B cell (primary cell): Measurements from ENCODE around the gene CRISPLD2. TPM values are rescaled to one million over a fixed set of nuclear protein-coding genes. Genes with fewer than 3 reads are reported as not detected.

ENCODE experiments used
- ATAC-seq: fragments of 200-7000 bp; cut with Tn5 transposase; one replicate; pipeline ENCODE4 v1.10.0; 2021; ENCODE audit warnings: low read depth, mild to moderate bottlenecking, moderate number of reproducible peaks, moderate library complexity
- CTCF ChIA-PET: fragments of 350-600 bp; sonication (Branson Sonifier 250); formaldehyde crosslinking; loops from one replicate; lab custom pipeline; 2021; ENCODE audit warnings: antibody characterized with exemption, inconsistent platforms; lab: Charles Lee
- POLR2A ChIA-PET: fragments of 350-600 bp; sonication (Branson Sonifier 250); formaldehyde crosslinking; loops from one replicate; lab custom pipeline; 2021; ENCODE audit warnings: antibody characterized with exemption; lab: Charles Lee
- DNase-seq: peaks from one replicate; pipeline ENCODE4 v3.0.0; 2013
- H2AFZ ChIP-seq: 2 replicates; pipeline ENCODE4 v1.6.1; 2012; ENCODE audit warnings: mild to moderate bottlenecking, low read depth, low read length; ENCODE audit not compliant: insufficient read depth, poor library complexity, severe bottlenecking
- H3K27ac ChIP-seq, 2 donors: 1 replicate in 1 of 2; 2 replicates in 1 of 2; pipeline ENCODE4 v1.5.1; 2012 to 2013; ENCODE audit warnings: low read length in 2 of 2, mild to moderate bottlenecking in 2 of 2, moderate library complexity in 1 of 2
- H3K27me3 ChIP-seq, 4 experiments: fragments of 200-600 bp in 1 of 4; sonication (generic) in 1 of 4; replicated peaks in 1 of 4; 1 replicate in 2 of 4; 2 replicates in 2 of 4; pipeline versions ENCODE4 v1.6.1 to v1.7.0; 2013 to 2016; ENCODE audit warnings: low read length in 3 of 4, mild to moderate bottlenecking in 2 of 4, mixed read lengths in 1 of 4, moderate library complexity in 1 of 4; ENCODE audit not compliant: insufficient read depth in 4 of 4, control insufficient read depth in 3 of 4; ENCODE audit errors: control extremely low read depth in 1 of 4
- H3K36me3 ChIP-seq, 2 experiments: replicated peaks in 1 of 2; 1 replicate in 1 of 2; 2 replicates in 1 of 2; pipeline versions ENCODE4 v1.6.1 to v1.7.1; 2013; ENCODE audit warnings: low read length in 1 of 2; ENCODE audit not compliant: insufficient read depth in 2 of 2, control insufficient read depth in 1 of 2; ENCODE audit errors: control extremely low read depth in 1 of 2, extremely low read depth in 1 of 2
- H3K4me1 ChIP-seq, 2 donors: fragments of 200-600 bp in 1 of 2; sonication (generic) in 1 of 2; 1 replicate in 1 of 2; 2 replicates in 1 of 2; pipeline versions ENCODE4 v1.5.1 to v1.6.1; 2013 to 2017; ENCODE audit warnings: low read length in 2 of 2; ENCODE audit not compliant: control insufficient read depth in 2 of 2, insufficient read depth in 2 of 2
- H3K4me2 ChIP-seq: replicated peaks from 2 replicates; pipeline ENCODE3; 2012; ENCODE audit warnings: mild to moderate bottlenecking, low read depth, low read length; ENCODE audit not compliant: poor library complexity, severe bottlenecking
- H3K4me3 ChIP-seq, 5 experiments: fragments of 200-600 bp in 1 of 5; sonication (generic) in 1 of 5; 1 replicate in 3 of 5; 2 replicates in 2 of 5; pipeline versions ENCODE4 v1.5.1 to v1.7.0; 2011 to 2016; ENCODE audit warnings: low read length in 4 of 5, mild to moderate bottlenecking in 4 of 5, low read depth in 2 of 5, control low read depth in 1 of 5, moderate library complexity in 1 of 5; ENCODE audit not compliant: insufficient read depth in 1 of 5; ENCODE audit errors: control extremely low read depth in 1 of 5, extremely low read depth in 1 of 5
- H3K79me2 ChIP-seq: fragments of 200-600 bp; sonication (generic); one replicate; pipeline ENCODE4 v1.6.0; 2016; ENCODE audit warnings: low read length; ENCODE audit not compliant: control insufficient read depth, insufficient read depth
- H3K9ac ChIP-seq: fragments of 200-600 bp; sonication (generic); 2 replicates; pipeline ENCODE4 v1.6.1; 2017; ENCODE audit warnings: mild to moderate bottlenecking, low read length, moderate library complexity
- H3K9me3 ChIP-seq, 3 donors: one replicate each; pipeline versions ENCODE4 v1.6.1 to v1.7.1; 2013; ENCODE audit warnings: low read length in 2 of 3; ENCODE audit not compliant: control insufficient read depth in 2 of 3, insufficient read depth in 1 of 3; ENCODE audit errors: control extremely low read depth in 1 of 3
- H4K20me1 ChIP-seq: 2 replicates; pipeline ENCODE4 v1.6.0; 2012; ENCODE audit warnings: mild to moderate bottlenecking, low read length; ENCODE audit not compliant: insufficient read depth, control insufficient read depth, poor library complexity, severe bottlenecking
- H3K27ac Mint-ChIP-seq: one replicate; pipeline ENCODE4 v1.8.0; 2021; ENCODE audit warnings: mixed read lengths
- H3K27me3 Mint-ChIP-seq: one replicate; pipeline ENCODE4 v1.8.0; 2021; ENCODE audit warnings: mixed read lengths
- H3K4me1 Mint-ChIP-seq: one replicate; pipeline ENCODE4 v1.8.0; 2021; ENCODE audit warnings: mixed read lengths
- H3K4me3 Mint-ChIP-seq: one replicate; pipeline ENCODE4 v1.8.0; 2021; ENCODE audit warnings: mixed read lengths
- H3K9me3 Mint-ChIP-seq: one replicate; pipeline ENCODE4 v1.8.0; 2022; ENCODE audit warnings: mixed read lengths; ENCODE audit not compliant: insufficient read depth
- CTCF ChIP-seq: fragments of 200-600 bp; IDR thresholded peaks from one replicate; pipeline ENCODE4 v1.8.0; 2022; ENCODE audit warnings: antibody characterized with exemption, mild to moderate bottlenecking
- EZH2 ChIP-seq: IDR thresholded peaks from 2 replicates; pipeline ENCODE4 v1.6.1; 2012; ENCODE audit warnings: borderline replicate concordance, low read depth, mild to moderate bottlenecking, moderate library complexity, low read length; ENCODE audit not compliant: insufficient read depth, poor library complexity, severe bottlenecking
- WGBS: methylation state at CpG from one replicate; pipeline ENCODE4 v1.1.5; 2013; ENCODE audit warnings: missing lambda C conversion rate; ENCODE audit not compliant: insufficient coverage; 5-methylcytosine and 5-hydroxymethylcytosine counted together
- intact Hi-C: fragments of 100-400 bp; cut with micrococcal nuclease; formaldehyde crosslinking; loops from one replicate; pipeline ENCODE4 v1.10.0; 2022
- polyA plus RNA-seq: library from polyadenylated mRNA; depleted of rRNA; stranded (reverse); fragments of >200 nt; gene quantifications from 2 replicates; pipeline ENCODE4 v1.2.3, GENCODE V29; 2012
- total RNA-seq, 2 donors: library from RNA; stranded (reverse); fragments of 120-200 nt in 1 of 2; gene quantifications; 1 replicate in 1 of 2; 2 replicates in 1 of 2; pipeline versions ENCODE4 v1.2.3 to v1.2.4, GENCODE V29; 2013 to 2022

CRISPLD2 gene
- total and polyA plus RNA-seq, 2 donors (not counting 1 experiment from before 2014, with no cell fraction given) = 0.25 to 0.37 TPM

- ATAC-seq = no peak
- WGBS = 92% methylated on average over 26 of the region's 26 CpGs
- POLR2A ChIA-PET = no interaction called here
These were observed 25.0 kb downstream of the CRISPLD2 start for GRCh38 chr16:84844559-84845495.

More at GRCh38 chr16:84844559-84845495, 25.0 kb downstream of the CRISPLD2 start:
- H3K27ac ChIP-seq = no peak overlapping the region
- H4K20me1 ChIP-seq = no peaks in the 10 kb centered on the region
- no peak for TF ChIP-seq EZH2
- no peak for TF ChIP-seq CTCF
- peaks cover 34% of the 10 kb centered on the region for H3K27me3 Mint-ChIP-seq
- no peaks in the 10 kb centered on the region for H3K79me2 ChIP-seq
- CTCF ChIA-PET = no interaction called here
- H3K36me3 ChIP-seq = no peaks in the 10 kb centered on the region
- no peak overlapping the region for H3K4me3 Mint-ChIP-seq
- intact Hi-C loops = no loop called here
- no peak overlapping the region for H3K27ac Mint-ChIP-seq
- no peaks in the 10 kb centered on the region for H3K9me3 Mint-ChIP-seq
- DNase-seq = no peak
- no peak overlapping the region for H3K9ac ChIP-seq
- no peak overlapping the region for H2AFZ ChIP-seq
- H3K27me3 ChIP-seq = peaks cover 0 to 2% (median 0%) of the 10 kb centered on the region in 4 experiments
- no peak overlapping the region for H3K4me3 ChIP-seq
- no peak overlapping the region for H3K4me2 ChIP-seq
- no peaks in the 10 kb centered on the region for H3K4me1 ChIP-seq
- no peaks in the 10 kb centered on the region for H3K4me1 Mint-ChIP-seq
- H3K9me3 ChIP-seq = no peaks in the 10 kb centered on the region
